Karpas-422 (cell line): ENCODE data around the gene APOH. TPM values are rescaled to one million over a fixed set of nuclear protein-coding genes. Genes with fewer than 3 reads are reported as not detected.
"Not testable (repeated sequence)": the region's sequence is repeated elsewhere in the genome, so short reads cannot be mapped to it uniquely, and the experiment has no call there.

ENCODE experiments used
- DNase-seq: peaks from one replicate; pipeline ENCODE4 v3.0.0-alpha.2; 2015
- H2AFZ ChIP-seq: fragments of 200-600 bp; sonication (generic); 2 replicates; pipeline ENCODE4 v1.6.1; 2014; ENCODE audit warnings: antibody characterized with exemption, low read length, mixed read lengths
- H3K27ac ChIP-seq: fragments of 200-600 bp; sonication (generic); 2 replicates; pipeline ENCODE4 v1.5.1; 2014; ENCODE audit warnings: mild to moderate bottlenecking, low read length, moderate library complexity
- H3K27me3 ChIP-seq: fragments of 200-600 bp; sonication (generic); 2 replicates; pipeline ENCODE4 v1.6.1; 2014; ENCODE audit warnings: low read length, mixed read lengths
- H3K36me3 ChIP-seq: fragments of 200-600 bp; sonication (generic); 2 replicates; pipeline ENCODE4 v1.6.1; 2014; ENCODE audit warnings: low read length, mixed read lengths; ENCODE audit not compliant: insufficient read depth
- H3K4me1 ChIP-seq: fragments of 200-600 bp; sonication (generic); 2 replicates; pipeline ENCODE4 v1.6.1; 2014; ENCODE audit warnings: mild to moderate bottlenecking, low read length, mixed read lengths
- H3K4me2 ChIP-seq: fragments of 200-600 bp; sonication (generic); 2 replicates; pipeline ENCODE4 v1.6.1; 2014; ENCODE audit warnings: low read length, low read depth, mild to moderate bottlenecking; ENCODE audit not compliant: poor library complexity, severe bottlenecking
- H3K4me3 ChIP-seq: fragments of 200-600 bp; sonication (generic); 2 replicates; pipeline ENCODE4 v1.5.1; 2014; ENCODE audit warnings: mild to moderate bottlenecking, antibody characterized with exemption, low read length, mixed read lengths
- H3K79me2 ChIP-seq: fragments of 200-600 bp; sonication (generic); 2 replicates; pipeline ENCODE4 v1.6.1; 2014; ENCODE audit warnings: mild to moderate bottlenecking, low read length, mixed read lengths
- H3K9ac ChIP-seq: fragments of 200-600 bp; sonication (generic); 2 replicates; pipeline ENCODE4 v1.6.0; 2014; ENCODE audit warnings: low read length
- H3K9me2 ChIP-seq: fragments of 200-600 bp; sonication (generic), shearing (Covaris generic); replicated peaks from 2 replicates; pipeline ENCODE4 v1.6.0; 2014; ENCODE audit warnings: mild to moderate bottlenecking, low read length, moderate library complexity; ENCODE audit not compliant: insufficient read depth
- H3K9me3 ChIP-seq: fragments of 300-700, 200-600 bp; sonication (generic); 2 replicates; pipeline ENCODE4 v1.6.1; 2014; ENCODE audit warnings: low read length, mixed read lengths
- H4K20me1 ChIP-seq: fragments of 200-600 bp; sonication (generic); 2 replicates; pipeline ENCODE4 v1.6.1; 2014; ENCODE audit warnings: mild to moderate bottlenecking, antibody characterized with exemption, low read length, low read depth; ENCODE audit not compliant: insufficient read depth
- total RNA-seq: library from RNA; depleted of rRNA; stranded (reverse); fragments of >200 nt; shearing (Covaris generic); gene quantifications from 2 replicates; pipeline ENCODE4 v1.2.3, GENCODE V29; 2014; ENCODE audit warnings: low replicate concordance

The APOH gene
- total RNA-seq, 1 experiment from 2014 or later = not detected

GRCh38 chr17:66268247-66268927 is 39.2 kb upstream of the APOH start:
- Histone ChIP-seq H3K4me2 (no peak overlapping the region), H3K27me3 (no peaks in the 10 kb centered on the region; the same call in 1 of the 2 replicates)

GRCh38 chr17:66264696-66265095 is 35.5 kb upstream of the APOH start:
- no peaks in the 10 kb centered on the region for H4K20me1 ChIP-seq
- no peaks in the 10 kb centered on the region for H3K4me1 ChIP-seq
- no peak overlapping the region for H3K27ac ChIP-seq
- DNase-seq = no peak
- no peak overlapping the region for H3K4me2 ChIP-seq
- H3K9ac ChIP-seq = no peak overlapping the region
- no peak overlapping the region for H3K4me3 ChIP-seq
- no peak overlapping the region for H2AFZ ChIP-seq
- no peaks in the 10 kb centered on the region for H3K9me2 ChIP-seq
- H3K36me3 ChIP-seq = no peaks in the 10 kb centered on the region
- no peaks in the 10 kb centered on the region for H3K9me3 ChIP-seq
- H3K79me2 ChIP-seq = no peaks in the 10 kb centered on the region
- H3K27me3 ChIP-seq = no peaks in the 10 kb centered on the region

More at GRCh38 chr17:66268247-66268927, 39.2 kb upstream of the APOH start:
- no peaks in the 10 kb centered on the region for H3K4me1 ChIP-seq
- no peaks in the 10 kb centered on the region for H4K20me1 ChIP-seq
- no peak overlapping the region for H3K27ac ChIP-seq
- no peaks in the 10 kb centered on the region for H3K36me3 ChIP-seq
- no peaks in the 10 kb centered on the region for H3K9me2 ChIP-seq
- no peaks in the 10 kb centered on the region for H3K79me2 ChIP-seq
- DNase-seq = no peak
- H3K9me3 ChIP-seq = peaks cover 11% of the 10 kb centered on the region
- H3K9ac ChIP-seq = no peak overlapping the region
- no peak overlapping the region for H2AFZ ChIP-seq
- no peak overlapping the region for H3K4me3 ChIP-seq

- Histone ChIP-seq H2AFZ (no peak overlapping the region), H3K4me1 (no peaks in the 10 kb centered on the region), H3K9me3 (no peaks in the 10 kb centered on the region), H3K4me3 (no peak overlapping the region), H3K9ac (no peak overlapping the region), H3K27ac (no peak overlapping the region), H4K20me1 (no peaks in the 10 kb centered on the region), H3K9me2 (no peaks in the 10 kb centered on the region), H3K4me2 (no peak overlapping the region), H3K79me2 (no peaks in the 10 kb centered on the region), H3K27me3 (no peaks in the 10 kb centered on the region), H3K36me3 (no peaks in the 10 kb centered on the region)
- DNase-seq = no peak
These were observed 33.6 kb upstream of the APOH start for GRCh38 chr17:66262767-66263166.

- no peaks in the 10 kb centered on the region for H3K9me2 ChIP-seq
- DNase-seq = no peak
These were observed 31.5 kb upstream of the APOH start for GRCh38 chr17:66260688-66261087.

GRCh38 chr17:66260275-66260674 is 31.1 kb upstream of the APOH start:
- no peaks in the 10 kb centered on the region for H3K36me3 ChIP-seq
- H3K9ac ChIP-seq = no peak overlapping the region

More at GRCh38 chr17:66260688-66261087, 31.5 kb upstream of the APOH start:
- Histone ChIP-seq H3K4me3 (no peak overlapping the region), H3K79me2 (no peaks in the 10 kb centered on the region), H3K27me3 (no peaks in the 10 kb centered on the region), H3K4me2 (no peak overlapping the region), H3K9me3 (no peaks in the 10 kb centered on the region), H3K27ac (no peak overlapping the region), H2AFZ (no peak overlapping the region), H3K4me1 (no peaks in the 10 kb centered on the region), H3K9ac (no peak overlapping the region), H3K36me3 (no peaks in the 10 kb centered on the region), H4K20me1 (no peaks in the 10 kb centered on the region)

GRCh38 chr17:66255527-66255971 is 26.3 kb upstream of the APOH start:
- no peak overlapping the region for H3K9ac ChIP-seq
- no peaks in the 10 kb centered on the region for H3K9me2 ChIP-seq
- H3K27ac ChIP-seq = no peak overlapping the region
- peak overlapping the region; percentile 22 for H3K4me2 ChIP-seq
- no peaks in the 10 kb centered on the region for H4K20me1 ChIP-seq
- H3K4me1 ChIP-seq = peaks cover 10% of the 10 kb centered on the region
- DNase-seq = no peak
- H3K36me3 ChIP-seq = no peaks in the 10 kb centered on the region
- no peak overlapping the region for H3K4me3 ChIP-seq
- H3K79me2 ChIP-seq = no peaks in the 10 kb centered on the region
- 0 out of 2 replicates have a peak overlapping the region, but pooled peaks have one; percentile 57 for H2AFZ ChIP-seq
- H3K27me3 ChIP-seq = no peaks in the 10 kb centered on the region
- no peaks in the 10 kb centered on the region for H3K9me3 ChIP-seq

More at GRCh38 chr17:66260275-66260674, 31.1 kb upstream of the APOH start:
- Histone ChIP-seq H3K4me3 (no peak overlapping the region), H3K9me3 (no peaks in the 10 kb centered on the region), H3K4me1 (peaks cover 3% of the 10 kb centered on the region), H4K20me1 (no peaks in the 10 kb centered on the region), H2AFZ (no peak overlapping the region), H3K9me2 (no peaks in the 10 kb centered on the region), H3K4me2 (no peak overlapping the region), H3K79me2 (no peaks in the 10 kb centered on the region), H3K27me3 (no peaks in the 10 kb centered on the region), H3K27ac (no peak overlapping the region)
- DNase-seq = no peak

- H3K9ac ChIP-seq = no peak overlapping the region
- H3K4me2 ChIP-seq = peak overlapping the region; percentile 22
- 0 out of 2 replicates have a peak overlapping the region, but pooled peaks have one; percentile 57 for H2AFZ ChIP-seq
- H3K27ac ChIP-seq = no peak overlapping the region
- H3K27me3 ChIP-seq = no peaks in the 10 kb centered on the region
- peaks cover 10% of the 10 kb centered on the region for H3K4me1 ChIP-seq
- H3K9me3 ChIP-seq = no peaks in the 10 kb centered on the region
- H3K36me3 ChIP-seq = no peaks in the 10 kb centered on the region
- no peaks in the 10 kb centered on the region for H4K20me1 ChIP-seq
- peak; percentile 87 for DNase-seq
- no peak overlapping the region for H3K4me3 ChIP-seq
- no peaks in the 10 kb centered on the region for H3K79me2 ChIP-seq
- no peaks in the 10 kb centered on the region for H3K9me2 ChIP-seq
These were observed 25.9 kb upstream of the APOH start for GRCh38 chr17:66255112-66255511.

GRCh38 chr17:66253458-66253857 is 24.2 kb upstream of the APOH start:
- not testable (repeated sequence) for H3K4me3 ChIP-seq, H3K27me3 ChIP-seq, H2AFZ ChIP-seq, H4K20me1 ChIP-seq, H3K9ac ChIP-seq, H3K36me3 ChIP-seq, H3K4me2 ChIP-seq, H3K9me3 ChIP-seq, H3K4me1 ChIP-seq, H3K79me2 ChIP-seq, DNase-seq, H3K9me2 ChIP-seq, H3K27ac ChIP-seq
